BJ (cell line): ENCODE data around the gene HID1. TPM values are rescaled to one million over a fixed set of nuclear protein-coding genes. Genes with fewer than 3 reads are reported as not detected.
A peak's percentile ranks its signal among the peaks of the same experiment; 100 is the strongest.

Experiments
- CTCF ChIA-PET: fragments of 350-600 bp; formaldehyde crosslinking; extraction: SDS; loops from one replicate; lab custom pipeline; 2021; ENCODE audit warnings: antibody characterized with exemption, inconsistent platforms; lab: Yijun Ruan, JAX
- POLR2A ChIA-PET: fragments of 300-600 bp; sonication (Branson Sonifier 250); formaldehyde crosslinking; extraction: SDS; loops from one replicate; lab custom pipeline; 2021; ENCODE audit warnings: antibody characterized with exemption; lab: Charles Lee
- DNase-seq: peaks from one replicate; pipeline ENCODE4 v3.0.0-alpha.2; 2011; ENCODE audit warnings: low read depth
- H3K27me3 ChIP-seq: 2 replicates; pipeline ENCODE4 v1.6.0; 2011; ENCODE audit warnings: low read length; ENCODE audit not compliant: control insufficient read depth, insufficient read depth
- H3K36me3 ChIP-seq: 2 replicates; pipeline ENCODE4 v1.5.1; 2011; ENCODE audit warnings: low read length; ENCODE audit not compliant: control insufficient read depth, insufficient read depth
- H3K4me3 ChIP-seq: 2 replicates; pipeline ENCODE4 v1.5.1; 2011; ENCODE audit warnings: low read depth, mild to moderate bottlenecking, control low read depth, low read length
- CTCF ChIP-seq: IDR thresholded peaks from 2 replicates; pipeline ENCODE4 v1.5.1; 2011; ENCODE audit warnings: low read depth, mild to moderate bottlenecking, control low read depth, inconsistent platforms, low read length, moderate library complexity; ENCODE audit not compliant: insufficient read depth
- polyA plus RNA-seq: library from polyadenylated mRNA; depleted of rRNA; stranded (reverse); fragments of >200 nt; gene quantifications from 2 replicates; pipeline ENCODE4 v1.2.3, GENCODE V29; 2011

The HID1 gene
- polyA plus RNA-seq, 1 experiment: 1.8 TPM

DNA sequence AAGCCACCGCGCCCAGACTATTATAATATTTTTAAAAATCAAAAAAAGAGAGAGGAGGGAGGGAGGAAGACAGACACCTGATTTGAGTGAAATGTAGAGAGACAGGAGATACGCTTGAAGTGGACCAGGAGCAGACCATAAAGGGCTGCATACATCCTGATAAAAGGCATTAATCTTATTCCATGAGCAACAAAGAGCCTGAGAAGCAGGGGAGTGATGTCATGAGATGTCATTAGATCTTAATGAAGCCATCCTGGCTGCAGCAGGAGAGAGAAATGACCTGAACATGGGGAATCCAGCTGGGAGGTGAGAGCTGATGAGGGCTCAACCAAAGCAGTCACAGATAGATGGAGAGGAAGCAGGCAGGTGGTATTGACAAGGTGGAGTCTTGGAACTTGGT is 5.2 kb upstream of the HID1 start:
- no peak for TF ChIP-seq CTCF
- H3K27me3 ChIP-seq: peaks cover 6% of the 10 kb centered on the region
- no peaks in the 10 kb centered on the region for H3K36me3 ChIP-seq
- POLR2A ChIA-PET: no interaction called here
- no peak overlapping the region for H3K4me3 ChIP-seq
- no peak for DNase-seq
- CTCF ChIA-PET: interaction anchor here (1.0 to 1.5 kb wide), 2 partner anchors 10 to 16 kb away, joined by 3 to 5 read pairs; partner anchors contain the start of gene CDR2L

DNA sequence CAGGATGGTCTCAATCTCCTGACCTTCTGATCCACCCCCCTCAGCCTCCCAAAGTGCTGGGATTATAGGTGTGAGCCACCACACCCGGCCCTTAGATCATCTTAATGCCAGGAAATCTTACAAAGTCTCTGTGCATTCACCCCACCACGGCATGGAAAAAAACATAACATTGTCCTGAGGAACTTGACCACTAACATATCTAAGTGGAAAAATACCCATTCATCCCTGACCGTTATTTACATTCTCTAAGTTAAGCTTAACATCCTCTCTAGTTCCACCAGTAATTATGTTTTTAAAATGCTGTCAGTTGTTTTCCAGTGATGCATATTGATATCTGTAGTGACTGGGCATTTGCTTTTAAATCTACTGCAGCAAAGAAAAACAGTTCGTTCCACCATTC is 3.4 kb upstream of the HID1 start:
- no peaks in the 10 kb centered on the region for H3K36me3 ChIP-seq
- H3K4me3 ChIP-seq: no peak overlapping the region
- peaks cover 10% of the 10 kb centered on the region for H3K27me3 ChIP-seq
- DNase-seq: no peak
- POLR2A ChIA-PET: no interaction called here
- CTCF ChIA-PET: interaction anchor here (0.9 to 1.4 kb wide), 3 partner anchors 14 to 36 kb away, joined by 3 to 6 read pairs (median 4); partner anchors contain the start of gene MRPL58
- TF ChIP-seq CTCF: no peak

DNA sequence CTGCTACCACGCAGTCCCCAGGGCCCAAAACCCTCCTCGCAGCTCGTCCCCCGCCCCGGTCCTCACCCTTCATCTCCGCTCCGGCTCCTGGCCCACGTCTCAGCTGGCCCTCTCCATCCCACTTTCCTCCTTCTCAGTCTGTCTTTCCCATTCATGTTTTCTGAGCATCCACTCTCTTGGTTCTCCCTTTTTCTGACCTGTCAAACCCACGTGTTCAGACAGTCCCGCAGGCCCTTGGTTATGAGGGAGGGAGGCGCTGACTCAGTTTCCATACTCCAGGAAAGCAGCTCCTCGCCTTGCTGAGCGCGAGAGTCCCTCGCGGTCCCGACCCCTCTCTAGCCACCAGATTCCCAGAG is 392 bp upstream of the HID1 start:
- no peaks in the 10 kb centered on the region for H3K36me3 ChIP-seq
- TF ChIP-seq CTCF: no peak
- ChIA-PET CTCF (interaction anchor here (1.2 to 3.7 kb wide), 9 partner anchors 9 to 159 kb away, joined by 3 to 26 read pairs (median 6); partner anchors contain the start of gene NT5C), POLR2A (no interaction called here)
- peaks cover 10% of the 10 kb centered on the region for H3K27me3 ChIP-seq
- DNase-seq: no peak
- H3K4me3 ChIP-seq: peak overlapping the region; percentile 55

DNA sequence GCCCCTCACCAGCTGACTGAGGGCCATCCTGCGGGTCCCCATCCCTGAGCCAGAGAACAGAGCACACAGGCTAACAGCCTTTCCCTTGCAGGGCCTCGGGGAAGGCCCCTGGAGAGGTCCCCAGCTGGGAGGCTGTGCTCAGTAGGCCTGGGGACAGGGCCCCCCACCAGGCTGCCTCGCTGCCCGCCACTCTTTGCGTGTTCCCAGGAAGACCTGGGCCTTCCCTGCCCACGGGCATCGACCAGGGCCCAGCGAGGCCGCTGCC is 785 bp downstream of the HID1 start:
- Histone ChIP-seq H3K36me3 (no peaks in the 10 kb centered on the region), H3K4me3 (peak overlapping the region; percentile 55), H3K27me3 (peaks cover 9% of the 10 kb centered on the region)
- no peak for DNase-seq
- CTCF ChIA-PET: interaction anchor here (0.7 to 3.7 kb wide), 8 partner anchors 10 to 142 kb away, joined by 3 to 26 read pairs (median 5); no protein-coding TSS in a partner anchor
- POLR2A ChIA-PET: no interaction called here
- TF ChIP-seq CTCF: no peak

DNA sequence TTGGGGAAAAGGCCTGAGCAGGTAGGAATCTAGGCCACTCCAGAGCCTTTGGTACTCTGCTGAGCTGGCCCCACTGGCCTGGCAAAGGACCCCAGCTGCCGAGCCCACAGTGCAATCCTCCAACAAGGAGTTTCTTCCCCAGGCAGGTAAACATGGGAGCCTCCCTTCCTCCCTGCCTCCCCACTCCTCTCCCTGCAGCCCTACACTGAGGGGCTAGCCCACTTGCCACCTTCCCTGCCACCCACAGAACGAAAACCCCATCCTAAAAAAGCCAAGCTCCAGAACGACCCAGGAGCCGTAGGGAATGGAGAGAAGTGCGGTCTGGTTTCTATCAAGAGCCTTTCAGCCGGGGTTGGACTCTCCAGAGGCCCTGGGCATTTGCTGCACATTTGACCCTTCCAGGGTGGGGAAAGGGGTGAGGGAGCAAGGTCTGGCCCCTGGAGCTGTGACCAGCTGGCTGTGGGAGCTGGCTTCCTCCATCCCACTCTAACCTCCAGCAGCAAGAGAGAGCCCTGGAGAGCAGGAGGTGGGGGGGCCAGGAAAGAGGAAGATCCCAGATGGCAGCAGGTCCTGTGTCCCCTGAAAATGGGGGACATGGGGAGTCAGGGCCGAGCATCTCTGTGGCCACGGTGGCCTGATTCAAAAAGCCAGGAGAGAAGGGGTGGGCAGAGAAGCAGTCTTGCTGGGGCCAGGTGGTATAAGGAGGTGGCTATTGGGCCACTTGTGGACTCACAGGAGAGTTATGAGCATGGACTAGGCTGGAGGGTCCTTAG is 1.3 kb downstream of the HID1 start:
- ChIA-PET CTCF (interaction anchor here (0.7 to 3.7 kb wide), 8 partner anchors 10 to 143 kb away, joined by 3 to 26 read pairs (median 5); no protein-coding TSS in a partner anchor), POLR2A (no interaction called here)

More for the DNA sequence above, 1.3 kb downstream of the HID1 start:
- H3K4me3 ChIP-seq: no peak overlapping the region
- no peaks in the 10 kb centered on the region for H3K36me3 ChIP-seq
- TF ChIP-seq CTCF: no peak
- no peak for DNase-seq
- peaks cover 9% of the 10 kb centered on the region for H3K27me3 ChIP-seq
